Stimulated activated CD4-positive, alpha-beta T cell treated with anti-CD3 and anti-CD28 coated beads, Interleukin-1b, Interleukin-23, amount 100 ng/mL, for 1 hour (primary cell): Measurements from ENCODE around the gene KMT2D.

Experiments
- DNase-seq, 2 donors: peaks; one replicate each; pipeline ENCODE4 v3.0.0-alpha.2; 2020; ENCODE audit warnings: low read depth in 2 of 2

The KMT2D gene

DNA sequence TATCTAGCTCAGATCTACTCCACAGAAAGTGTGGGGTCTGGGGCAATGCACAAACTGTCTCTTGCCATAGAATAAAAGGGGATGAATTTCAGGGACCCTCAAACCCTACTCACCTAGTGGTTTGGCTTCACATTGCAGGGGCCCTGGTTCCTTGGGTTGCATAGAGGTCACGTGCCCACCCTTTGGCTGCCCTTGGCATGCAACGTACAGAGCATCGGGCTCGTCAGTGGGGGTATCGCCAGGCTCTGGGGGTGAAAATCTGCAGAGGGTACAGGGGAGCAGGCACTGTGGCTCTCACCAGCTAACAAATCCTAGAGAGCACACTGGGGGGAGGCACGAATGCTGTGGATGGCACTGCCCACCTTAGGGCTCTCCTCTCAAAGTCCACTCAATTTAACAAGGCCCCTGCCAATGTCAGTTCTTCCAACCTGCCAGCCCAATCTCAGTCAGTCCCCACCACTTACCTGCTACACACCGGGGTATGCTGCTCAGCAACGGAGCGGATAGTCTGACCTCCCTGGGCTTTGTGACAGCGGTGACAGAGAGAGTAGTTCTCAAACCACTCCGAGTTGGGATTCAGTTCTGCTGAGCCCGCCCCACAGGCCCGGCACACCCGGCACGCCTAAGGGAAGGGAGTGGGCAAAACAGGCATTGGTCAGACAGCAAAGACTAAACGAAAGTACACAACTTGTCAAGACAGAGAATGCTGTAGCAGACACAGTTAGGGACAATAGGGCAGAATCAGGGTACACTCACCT, 8.0 kb downstream of the KMT2D start:
- no peak for DNase-seq

DNA sequence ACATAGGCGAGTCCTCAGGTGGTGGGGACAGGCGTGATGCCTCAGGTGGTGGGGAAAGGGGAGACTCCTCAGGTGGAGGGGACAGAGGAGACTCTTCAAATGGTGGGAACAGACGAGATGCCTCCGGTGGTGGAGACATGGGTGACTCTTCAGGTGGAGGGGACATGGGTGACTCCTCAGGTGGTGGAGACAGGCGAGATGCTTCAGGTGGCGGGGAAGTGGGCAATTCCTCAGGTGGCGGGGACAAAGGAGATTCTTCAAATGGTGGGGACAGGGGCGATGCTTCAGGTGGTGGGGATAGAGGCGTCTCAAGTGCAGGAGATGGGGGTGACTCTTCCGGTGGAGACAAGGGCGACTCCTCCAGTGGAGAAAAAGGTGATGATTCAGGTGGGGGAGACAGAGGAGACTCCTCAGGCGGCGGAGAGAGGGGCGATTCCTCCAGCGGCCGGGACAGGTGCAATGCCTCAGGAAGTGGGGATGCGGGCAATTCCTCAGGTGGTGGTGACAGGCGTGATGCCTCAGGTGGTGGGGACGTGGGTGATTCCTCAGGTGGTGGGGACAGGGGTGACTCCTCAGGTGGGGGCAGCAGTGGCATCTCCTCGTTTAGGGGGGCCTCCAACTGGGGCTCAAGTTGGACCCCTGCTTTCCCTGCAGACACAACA, 8.7 kb downstream of the KMT2D start:
- no peak for DNase-seq

DNA sequence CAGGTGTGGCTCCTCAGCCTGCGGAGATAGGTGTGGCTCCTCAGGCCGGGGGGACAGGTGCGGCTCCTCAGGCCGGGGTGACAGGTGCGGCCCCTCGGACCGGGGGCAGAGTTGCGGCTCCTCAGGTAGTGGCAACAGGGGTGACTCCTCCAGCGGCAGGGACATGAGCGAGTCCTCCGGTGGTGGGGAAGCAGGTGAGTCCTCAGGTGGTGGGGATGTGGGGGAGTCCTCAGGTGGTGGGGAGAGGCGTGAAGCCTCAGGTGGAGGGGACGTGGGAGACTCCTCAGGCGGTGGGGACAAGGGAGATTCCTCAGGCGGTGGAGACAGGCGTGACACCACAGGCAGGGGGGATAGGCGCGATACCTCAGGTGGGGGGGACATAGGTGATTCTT, 9.2 kb downstream of the KMT2D start:
- DNase-seq, result no peak

DNA sequence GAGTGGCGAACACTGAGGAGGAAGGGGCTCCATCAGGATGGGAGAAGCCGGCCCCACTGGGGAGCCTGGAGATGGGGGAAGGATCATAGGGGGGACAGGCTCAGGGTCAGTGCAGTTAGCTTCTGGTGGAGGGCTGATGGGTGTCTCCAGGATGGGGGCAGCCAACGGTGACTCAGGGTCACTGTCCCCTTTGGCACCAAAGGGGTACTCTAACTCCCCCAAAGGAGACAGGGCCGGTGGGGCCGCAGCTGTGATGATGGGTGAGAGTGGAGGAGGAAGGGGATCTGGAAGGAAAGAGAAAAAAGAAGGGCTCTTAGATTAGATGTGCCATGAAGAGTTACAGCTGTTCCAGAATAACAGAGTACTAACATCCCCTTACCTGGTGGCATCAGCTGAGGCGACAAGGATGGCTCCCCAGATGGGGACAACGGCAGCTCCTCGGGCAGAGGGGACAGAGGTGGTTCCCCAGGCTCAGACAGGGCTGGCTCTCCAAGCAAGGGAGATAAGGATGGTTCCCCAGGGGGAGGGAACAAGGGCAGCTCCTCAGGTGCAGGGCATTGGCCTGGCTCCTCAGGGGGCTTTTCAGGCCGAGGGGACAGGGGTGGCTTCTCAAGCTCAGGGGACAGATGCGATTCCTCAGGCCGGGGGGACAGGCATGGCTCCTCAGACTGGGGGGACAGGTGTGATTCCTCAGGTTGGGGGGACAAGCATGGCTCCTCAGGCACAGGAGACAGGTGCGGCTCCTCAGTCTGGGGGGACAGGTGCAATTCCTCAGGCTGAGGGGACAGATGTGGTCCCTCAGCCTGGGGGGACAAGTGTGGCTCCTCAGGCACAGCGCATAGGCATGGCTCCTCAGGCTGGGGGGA, 9.9 kb downstream of the KMT2D start:
- no peak for DNase-seq

DNA sequence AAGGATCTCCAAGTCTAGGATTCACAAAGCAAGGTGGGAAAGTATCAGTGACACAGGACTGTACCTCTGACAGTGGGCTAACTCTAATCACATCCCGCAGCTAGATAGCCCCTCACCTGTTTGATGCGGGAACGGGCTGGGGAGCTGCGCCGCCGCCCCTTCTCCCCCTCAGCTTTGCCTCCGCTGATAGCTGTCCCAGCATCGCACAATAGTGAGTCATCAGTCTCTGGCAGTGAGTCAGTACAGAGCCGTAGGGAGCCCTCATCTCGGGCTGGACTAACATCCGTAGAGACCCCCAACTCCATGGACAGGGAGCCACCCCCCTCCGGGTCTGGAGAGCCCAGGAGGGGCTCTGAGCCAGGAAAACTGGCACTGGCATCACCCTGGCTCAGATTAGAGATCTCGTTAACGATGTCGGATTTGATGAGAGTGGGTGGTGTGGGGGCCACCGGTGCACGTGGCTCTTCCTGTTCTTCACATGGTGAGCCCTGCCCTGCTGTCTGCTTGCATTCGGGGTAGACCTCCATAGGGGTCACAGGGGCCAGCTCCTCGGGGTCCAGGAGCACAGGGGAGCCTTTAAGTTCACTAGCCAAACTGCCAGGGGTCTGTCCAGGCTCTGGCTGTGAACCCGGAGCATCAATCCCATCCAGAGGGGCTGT, 10.9 kb downstream of the KMT2D start:
- no peak for DNase-seq

DNA sequence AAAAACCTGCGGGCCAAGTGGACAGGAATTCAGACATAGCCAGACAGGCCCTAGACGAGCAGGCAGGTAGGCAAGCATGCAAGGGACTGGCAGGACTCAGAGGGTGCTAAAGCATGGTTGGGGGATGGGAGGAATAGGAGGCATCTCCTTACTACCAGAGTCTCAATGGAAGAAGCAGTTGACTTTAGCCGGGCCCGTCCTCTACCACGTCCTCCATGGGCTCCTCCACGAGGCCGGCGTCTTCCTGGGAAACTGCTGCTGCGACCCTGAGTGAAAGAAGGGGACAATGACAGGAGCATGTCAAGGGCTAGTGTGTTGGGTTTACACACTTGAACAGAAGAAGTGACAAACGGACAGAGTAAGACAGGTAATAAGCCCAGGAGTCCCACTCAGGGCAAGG, 11.6 kb downstream of the KMT2D start:
- DNase-seq, result no peak

DNA sequence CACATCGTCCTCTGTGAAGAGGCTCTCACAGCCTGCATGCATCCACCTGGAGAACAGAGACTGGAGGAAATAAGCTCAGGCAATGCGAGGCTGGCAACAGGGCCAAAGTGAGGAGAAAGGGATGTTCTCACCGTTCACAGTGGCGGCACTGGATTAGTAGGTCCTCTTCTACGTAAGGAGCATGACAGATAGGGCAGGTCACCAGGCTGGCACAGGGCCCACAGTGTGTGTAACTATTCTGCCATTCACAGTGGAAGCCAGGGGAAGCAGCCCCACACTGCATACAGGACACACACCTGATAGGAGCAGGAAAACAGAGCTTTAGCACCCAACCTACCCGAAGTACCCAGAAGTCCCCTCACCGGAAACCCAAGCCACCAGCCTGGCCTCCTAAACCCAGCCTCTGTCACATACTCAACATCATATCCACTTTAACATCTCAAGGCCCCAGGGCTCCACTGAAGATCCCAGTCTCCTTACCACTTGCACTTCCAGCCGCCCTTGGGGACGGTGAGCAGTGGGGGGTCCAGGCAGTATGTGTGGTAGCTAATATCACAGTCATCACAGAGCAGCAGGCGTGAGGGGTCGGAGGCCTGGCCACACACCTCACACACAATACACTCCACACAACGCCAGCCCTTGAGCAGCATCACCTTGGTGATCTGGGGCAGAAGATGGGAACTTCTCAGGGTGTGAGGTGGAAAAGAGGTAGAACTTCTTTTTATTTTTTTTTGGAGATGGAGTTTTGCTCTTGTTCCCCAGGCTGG, 14.3 kb downstream of the KMT2D start:
- DNase-seq, result no peak

DNA sequence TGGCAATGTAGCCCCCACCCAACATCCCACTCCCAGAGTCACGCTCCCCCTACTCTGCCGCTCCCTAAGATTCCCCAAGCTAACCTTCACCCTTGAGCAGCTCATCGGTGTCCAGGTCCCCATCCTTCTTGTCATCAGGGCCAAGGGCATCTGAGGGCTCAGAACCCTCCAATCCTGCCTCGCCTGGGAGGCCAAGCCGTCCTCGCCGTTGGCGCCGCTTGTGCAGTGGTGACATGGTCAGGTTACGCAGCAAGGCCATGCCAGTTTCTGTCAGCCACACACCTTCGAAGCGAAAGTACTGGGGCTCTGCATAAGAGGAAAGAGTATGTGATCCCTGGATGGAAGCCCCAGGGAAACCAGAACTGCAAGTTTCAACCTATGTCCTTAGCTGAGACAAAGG, 15.9 kb downstream of the KMT2D start:
- no peak for DNase-seq

DNA sequence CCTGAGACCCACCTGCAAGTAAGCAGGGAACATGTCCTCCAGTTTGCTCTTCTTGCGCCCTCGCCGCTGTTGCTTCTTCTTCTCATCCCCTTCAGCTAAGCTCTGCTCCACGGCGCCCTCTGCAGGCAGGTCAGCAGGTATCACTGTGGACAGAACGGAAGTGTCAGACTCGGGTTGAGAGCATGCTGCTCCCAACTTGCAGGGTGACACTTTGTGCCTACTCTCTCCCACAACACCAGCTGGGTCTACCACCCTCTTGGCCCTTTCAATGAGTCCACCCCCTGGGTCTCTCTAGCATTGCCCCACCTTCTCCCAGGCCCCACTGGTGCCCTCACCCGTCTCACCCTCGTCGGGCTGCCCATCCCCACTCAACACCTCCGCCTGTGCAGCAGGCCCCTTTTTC, 16.7 kb downstream of the KMT2D start:
- DNase-seq, result peak; percentile 57 to 61

DNA sequence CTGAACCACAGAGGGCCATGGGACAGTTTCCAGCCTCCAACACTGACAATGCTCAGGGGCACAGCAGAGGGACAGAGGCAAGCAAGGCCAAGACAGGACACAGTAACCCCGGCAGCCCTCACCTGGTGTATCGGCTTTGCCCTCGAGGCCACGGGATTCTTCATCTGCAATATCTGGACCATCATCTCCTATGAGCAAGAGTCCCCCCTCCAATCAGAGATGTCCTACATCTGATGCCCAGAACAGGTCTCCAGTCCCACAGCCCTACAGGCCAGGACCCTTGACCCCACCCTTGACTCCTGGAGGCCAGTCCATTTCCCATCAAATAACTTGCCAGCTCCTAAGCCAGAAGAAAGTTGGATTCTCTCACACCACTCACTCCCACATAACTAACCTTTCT, 17.4 kb downstream of the KMT2D start:
- DNase-seq, result no peak

DNA sequence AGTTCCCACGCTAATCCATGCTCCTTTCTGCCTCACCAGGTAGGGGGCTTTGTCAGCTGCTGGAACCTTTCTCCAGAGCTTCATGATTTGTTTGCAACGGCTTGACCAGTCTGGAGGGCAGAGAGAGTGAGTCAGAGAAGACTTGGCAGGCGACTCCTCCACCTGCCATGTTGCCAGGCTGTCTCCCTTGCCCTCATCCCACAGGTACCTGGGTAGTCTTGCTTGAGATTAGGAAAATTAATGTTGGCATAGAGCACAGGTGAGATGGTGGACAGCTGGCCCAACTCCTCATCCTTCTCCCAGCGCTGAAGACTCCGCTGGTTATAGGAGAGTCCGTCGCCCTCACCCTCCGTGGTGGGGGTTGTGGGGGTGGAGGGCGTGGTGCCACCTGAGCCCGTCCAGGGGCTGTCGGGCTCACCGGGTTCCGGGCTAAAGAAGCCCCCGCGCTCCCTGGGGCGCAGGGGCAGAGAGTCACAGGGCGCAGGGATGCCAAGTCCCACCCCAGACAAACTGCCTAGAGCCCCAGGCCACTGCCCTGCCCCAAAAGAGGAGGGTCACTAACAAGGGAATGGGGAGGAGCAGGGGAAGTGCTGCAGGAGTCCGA, 18.6 kb downstream of the KMT2D start:
- no peak for DNase-seq

DNA sequence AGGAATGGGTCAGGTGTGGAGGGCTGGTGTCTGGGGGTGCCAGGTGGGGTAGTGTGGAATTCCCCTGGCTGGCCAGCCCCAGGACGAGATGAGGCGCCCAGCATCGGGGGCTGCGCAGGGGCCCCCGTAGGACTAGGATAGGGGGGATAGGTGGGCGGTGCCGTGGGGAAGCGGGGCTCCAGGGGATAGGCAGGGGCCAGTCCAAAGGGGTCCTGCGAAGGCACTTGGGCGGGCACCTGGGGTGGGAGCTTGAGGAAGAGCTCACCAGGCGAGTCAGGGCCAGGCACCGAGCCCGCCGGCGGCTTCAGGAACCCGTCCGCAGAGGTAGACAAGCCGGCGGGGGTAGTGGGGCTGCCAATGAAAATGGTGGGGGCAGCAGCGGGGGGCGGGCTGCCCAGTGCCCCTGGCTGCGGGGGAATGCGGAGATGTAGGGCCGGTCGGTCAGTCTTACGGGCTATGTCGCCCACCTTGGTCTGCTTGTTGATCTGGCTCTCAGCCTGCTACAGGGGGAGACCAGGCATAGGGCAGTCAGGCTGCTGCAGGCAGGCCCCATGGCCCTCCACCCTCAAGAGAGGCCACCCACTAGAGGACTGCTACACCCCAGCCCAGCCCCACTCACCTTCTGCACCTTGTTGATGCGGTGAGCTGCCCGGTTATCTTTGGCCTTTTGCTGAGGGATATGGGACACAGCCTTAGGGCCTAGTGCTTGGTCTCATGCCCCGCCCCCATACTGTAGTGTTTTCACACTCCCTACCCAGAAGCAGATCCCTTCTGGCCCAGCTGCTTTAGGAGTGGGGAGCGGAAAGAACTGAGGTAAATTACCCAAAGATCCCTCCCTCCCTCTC, 19.3 kb downstream of the KMT2D start:
- DNase-seq, result no peak

DNA sequence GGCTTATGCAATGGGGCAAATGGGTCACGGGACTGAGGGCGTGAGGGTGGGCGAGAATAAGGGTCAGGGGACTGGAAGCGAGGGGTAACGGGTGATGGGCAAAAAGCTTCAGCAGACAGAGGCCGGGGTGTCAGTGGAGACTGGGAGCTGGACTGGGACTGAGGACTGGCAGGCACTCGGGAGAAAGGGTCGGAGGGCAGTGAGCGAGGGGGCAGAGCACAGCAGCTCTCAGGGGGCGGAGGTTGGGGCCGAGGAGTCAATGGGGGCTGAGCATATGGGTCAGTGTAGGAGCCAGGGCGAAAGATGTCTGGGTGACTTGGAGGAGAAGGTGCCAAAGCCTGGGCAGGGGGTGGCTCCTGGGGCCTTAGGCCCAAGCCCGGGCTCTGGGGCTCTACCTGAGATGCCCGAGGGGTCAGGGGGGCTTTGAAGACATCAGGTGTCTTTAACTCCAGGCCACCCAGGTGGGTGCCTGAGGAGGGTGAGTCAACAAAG, 20.2 kb downstream of the KMT2D start:
- DNase-seq, result no peak

DNA sequence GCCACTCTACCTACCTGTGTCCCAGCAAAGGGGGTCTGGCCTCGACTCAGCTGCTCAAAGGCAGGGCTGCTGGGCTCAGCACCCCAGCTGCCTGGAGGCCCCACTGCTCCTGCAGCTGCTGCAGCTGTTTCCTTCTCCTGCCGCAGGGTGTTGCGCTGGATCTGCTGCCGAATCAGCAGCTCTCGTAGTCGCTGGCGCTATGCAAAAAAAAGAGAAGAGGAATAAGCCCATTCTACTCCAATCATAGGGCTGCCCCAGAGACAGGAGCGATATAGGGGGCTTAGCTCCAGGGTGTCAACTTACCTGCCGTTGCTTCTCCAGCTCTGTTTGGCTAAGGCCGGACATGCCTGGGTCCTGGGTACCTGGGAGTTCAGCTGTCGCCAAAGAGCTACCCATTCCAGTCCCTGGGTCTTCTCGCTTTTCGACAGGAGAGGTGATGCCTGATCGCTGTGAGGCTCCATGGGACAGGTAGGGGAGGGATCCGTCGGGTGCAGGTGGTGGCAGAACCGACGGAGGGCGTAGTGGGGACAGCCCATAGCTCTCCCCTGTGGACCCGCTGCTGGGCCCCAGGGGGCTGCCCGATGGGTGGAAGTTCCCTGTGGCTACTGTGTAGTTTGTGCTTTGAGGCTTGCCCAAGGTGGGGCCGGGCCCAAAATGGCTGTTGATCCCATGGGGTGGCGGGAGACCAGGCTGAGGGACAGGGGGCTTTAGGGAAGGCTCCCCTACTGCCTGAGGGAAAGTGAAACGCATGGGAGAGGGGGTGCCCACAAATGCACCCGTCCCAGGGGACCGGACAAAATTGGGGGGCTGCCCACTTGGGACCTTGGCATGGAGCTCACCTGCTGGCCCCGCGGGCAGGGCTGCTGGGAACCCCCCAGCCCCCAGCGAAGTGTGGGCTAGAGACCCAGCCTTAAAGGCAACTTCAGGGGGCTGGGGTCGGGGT, 20.9 kb downstream of the KMT2D start:
- DNase-seq, result no peak

DNA sequence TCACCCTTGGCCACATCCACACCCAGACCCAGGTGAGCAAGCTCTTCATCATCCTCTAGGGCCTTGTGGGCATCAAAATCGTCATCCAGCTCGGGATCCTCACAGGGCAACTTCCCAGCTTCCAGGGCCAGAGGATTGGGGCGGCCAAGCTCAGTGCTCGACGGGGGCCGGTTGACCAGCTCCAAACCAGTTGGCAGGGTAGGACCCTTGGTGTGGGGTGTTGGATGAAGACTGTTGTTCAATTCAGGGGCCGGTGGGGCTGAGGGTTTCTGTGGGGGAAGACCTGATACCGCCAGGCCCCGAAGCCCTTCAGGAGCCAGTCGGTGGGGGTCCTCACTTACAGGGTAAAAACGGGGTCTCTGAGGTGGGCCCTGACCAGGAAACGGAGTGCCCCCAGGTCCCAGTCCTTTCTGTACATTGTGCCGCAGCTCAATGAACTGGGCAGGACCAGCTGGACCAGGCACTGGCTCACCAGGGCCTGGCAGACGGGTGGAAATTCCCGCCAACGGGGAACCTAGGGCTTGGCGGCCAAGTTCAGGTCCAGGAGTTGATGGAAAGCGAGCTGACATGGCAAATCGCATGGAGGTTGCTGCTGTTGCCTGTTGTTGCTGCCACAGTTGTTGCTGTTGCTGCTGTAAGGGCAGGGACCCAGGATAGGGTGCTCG, 22.2 kb downstream of the KMT2D start:
- DNase-seq, result no peak

DNA sequence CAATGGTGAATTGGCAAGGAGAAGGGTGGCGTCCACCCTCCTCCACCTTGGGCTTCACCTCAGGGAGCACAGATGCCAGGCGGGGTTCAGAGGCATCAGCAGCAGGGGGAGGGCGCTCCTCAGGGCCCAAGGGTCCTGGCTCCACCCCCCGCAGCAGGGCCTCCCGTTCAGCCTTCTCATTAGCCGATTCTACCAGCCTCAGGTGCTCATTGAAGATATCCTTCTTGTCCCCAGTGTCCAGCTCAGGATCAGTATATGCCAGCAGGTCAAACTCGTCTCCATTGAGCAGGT, 22.7 kb downstream of the KMT2D start:
- no peak for DNase-seq

DNA sequence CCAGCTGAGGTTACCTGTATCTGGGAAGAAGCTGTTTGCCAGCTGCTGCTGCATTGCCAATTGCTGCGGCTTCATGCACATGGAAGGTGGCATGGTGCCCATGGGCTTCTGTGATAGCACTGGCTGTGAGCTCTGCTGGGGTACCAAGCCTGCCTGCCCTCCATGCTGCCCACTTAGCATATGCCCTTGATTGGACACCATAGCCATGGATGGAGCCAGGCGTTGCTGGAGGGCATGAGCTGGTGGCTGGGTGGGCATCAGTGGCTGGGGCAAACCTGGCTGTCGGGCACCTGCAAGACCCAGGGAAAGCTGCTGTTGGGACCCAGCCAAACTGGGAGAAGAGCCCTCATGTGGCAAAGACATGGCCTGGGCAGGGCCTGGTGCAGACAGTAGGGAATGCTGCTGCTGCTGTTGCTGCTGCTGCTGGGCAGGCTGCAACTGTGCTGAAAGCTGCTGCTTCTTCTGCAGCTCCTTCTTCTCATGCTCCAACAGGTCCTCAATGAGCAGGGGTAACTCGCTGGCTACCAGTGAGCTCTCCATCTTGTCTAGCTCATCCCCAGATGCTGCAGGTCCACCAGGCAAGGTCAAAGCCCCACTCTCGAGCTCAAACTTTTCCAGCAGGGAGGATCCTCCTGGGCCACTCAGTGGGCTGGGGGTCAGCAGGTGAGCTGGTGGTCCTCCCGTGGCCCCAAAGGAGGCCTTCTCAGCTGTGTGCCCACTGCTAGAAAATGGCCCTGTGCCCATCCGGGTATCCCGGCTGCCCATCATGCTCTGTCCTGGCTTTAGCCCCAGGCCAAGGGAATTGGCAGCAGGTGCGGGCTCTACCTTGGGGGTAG, 23.3 kb downstream of the KMT2D start:
- no peak for DNase-seq

DNA sequence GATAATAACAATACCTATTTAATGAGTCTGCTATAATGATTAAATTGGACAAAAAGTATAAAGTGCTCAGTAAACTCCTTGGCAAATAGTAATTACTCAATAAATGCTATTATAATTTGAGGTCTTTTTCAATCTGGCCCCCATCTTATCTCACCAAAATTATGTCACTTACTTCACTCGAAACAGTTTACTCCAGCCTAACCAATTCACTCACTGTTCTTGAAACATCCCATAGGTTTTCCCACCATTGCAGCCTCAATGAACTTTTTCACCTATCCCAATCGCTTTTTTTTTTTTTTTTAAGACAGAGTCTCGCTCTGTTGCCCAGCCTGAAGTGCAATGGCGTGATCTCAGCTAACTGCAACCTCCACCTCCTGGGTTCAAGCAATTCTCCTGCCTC, 24.6 kb downstream of the KMT2D start:
- no peak for DNase-seq
